ENCODE measurements around the gene PGLYRP2.

The PGLYRP2 gene

DNA sequence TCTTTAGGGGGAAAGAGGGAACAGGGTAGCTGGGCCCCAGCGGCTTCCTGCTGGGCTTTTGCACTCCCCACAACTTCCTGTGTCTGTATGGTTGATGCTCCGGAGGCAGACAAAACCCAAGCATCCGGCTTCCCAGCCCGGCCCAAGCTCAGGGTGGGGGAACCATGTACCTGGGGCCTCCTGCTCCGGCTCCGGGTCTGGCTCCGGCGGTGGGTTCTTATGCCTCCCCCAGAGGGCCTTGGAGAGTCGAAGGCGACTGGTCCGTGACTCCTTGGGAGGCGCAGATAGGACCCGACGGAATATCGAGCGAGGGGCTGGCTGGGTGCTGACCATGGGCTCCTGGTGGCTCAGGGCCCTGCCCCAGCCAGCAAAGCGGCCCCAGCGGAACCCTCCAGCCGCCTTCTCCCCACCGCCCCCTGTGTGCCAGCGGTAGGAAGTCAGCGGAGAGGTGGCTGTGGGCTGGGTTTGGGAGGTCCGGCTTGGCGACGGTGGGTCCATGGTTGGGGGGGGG, 15.4 kb downstream of the PGLYRP2 start:
- TF ChIP-seq POLR2A (IDR thresholded peaks at IDR 0.05; ENCODE audit: low read depth, low read length) (peak; percentile 72; the same call in 1 of the 2 replicates), POLR2AphosphoS5 (IDR thresholded peaks at IDR 0.05; ENCODE audit: low read depth, low read length) (no peak; the same call in 1 of the 2 replicates)
- no peak for FAIRE-seq
- DNase-seq (ENCODE audit: insufficient read length), result peak; percentile 66

DNA sequence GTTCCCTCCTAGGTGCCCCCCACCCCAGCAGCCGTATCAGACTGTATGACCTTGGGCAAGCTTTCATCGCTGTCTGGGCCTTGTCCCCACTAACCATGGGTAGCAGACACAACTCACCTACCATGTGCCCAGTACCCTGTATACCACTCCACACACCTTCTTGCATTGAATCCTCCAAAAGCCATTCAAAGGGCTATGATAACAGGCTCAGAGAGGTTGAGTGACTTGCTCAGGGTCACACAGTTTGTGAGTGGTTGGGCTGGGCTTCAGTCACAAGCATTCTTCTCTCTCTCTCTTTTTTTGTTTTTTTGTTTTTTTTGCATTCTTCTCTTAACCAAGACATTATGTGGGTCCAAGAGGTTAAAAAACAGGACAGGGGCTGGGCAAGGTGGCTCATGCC, 17.6 kb downstream of the PGLYRP2 start:
- FAIRE-seq (no peak), DNase-seq (ENCODE audit: insufficient read length) (no peak)
- TF ChIP-seq POLR2AphosphoS5 (IDR thresholded peaks at IDR 0.05; ENCODE audit: low read depth, low read length) (no peak), POLR2A (IDR thresholded peaks at IDR 0.05; ENCODE audit: low read depth, low read length) (no peak), TAF1 (IDR thresholded peaks at IDR 0.05; ENCODE audit: borderline replicate concordance, low read depth, low read length) (no peak)

DNA sequence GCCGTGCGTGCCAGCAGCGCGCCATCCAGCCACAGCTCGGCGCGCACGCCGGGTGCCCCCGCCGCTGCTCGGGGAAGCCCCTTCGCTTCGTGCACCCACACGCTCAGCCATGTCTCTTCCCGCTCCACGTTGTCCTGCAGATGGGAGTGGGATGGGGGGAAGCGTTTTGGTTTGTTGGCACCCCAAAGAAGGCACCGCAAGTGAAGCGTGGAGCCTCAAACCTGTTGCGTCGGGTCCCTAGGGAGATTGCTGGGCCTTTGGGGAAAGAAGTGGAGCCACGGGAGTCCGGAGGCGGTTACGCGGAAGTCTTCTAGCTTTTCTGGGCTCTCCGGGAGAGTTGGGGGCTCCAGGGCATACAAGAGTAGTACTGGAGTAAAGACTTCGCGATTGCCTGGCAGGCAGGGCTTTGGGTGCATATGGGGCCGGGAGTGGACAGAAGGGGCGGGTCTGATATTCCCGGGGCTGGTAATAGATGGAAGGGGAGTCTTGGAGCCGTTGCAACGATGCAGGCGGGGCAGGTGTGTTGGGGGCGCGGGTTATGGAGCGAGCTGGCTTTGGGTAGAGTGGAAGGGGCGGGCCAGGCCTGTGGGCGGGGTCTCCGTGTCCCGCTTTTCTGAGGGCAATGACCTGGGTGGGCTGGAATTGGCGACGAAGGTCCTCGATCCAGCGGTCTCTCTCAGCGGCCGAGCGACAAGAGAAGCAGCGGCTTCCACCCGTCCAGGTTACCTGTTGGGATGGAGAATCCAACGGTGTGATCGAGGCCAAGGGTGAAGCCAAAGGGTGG, 21.4 kb downstream of the PGLYRP2 start:
- no peak for FAIRE-seq
- TF ChIP-seq TAF1 (IDR thresholded peaks at IDR 0.05; ENCODE audit: borderline replicate concordance, low read depth, low read length) (no peak), POLR2A (IDR thresholded peaks at IDR 0.05; ENCODE audit: low read depth, low read length) (no peak), POLR2AphosphoS5 (IDR thresholded peaks at IDR 0.05; ENCODE audit: low read depth, low read length) (no peak)
- no peak for DNase-seq (ENCODE audit: insufficient read length)

DNA sequence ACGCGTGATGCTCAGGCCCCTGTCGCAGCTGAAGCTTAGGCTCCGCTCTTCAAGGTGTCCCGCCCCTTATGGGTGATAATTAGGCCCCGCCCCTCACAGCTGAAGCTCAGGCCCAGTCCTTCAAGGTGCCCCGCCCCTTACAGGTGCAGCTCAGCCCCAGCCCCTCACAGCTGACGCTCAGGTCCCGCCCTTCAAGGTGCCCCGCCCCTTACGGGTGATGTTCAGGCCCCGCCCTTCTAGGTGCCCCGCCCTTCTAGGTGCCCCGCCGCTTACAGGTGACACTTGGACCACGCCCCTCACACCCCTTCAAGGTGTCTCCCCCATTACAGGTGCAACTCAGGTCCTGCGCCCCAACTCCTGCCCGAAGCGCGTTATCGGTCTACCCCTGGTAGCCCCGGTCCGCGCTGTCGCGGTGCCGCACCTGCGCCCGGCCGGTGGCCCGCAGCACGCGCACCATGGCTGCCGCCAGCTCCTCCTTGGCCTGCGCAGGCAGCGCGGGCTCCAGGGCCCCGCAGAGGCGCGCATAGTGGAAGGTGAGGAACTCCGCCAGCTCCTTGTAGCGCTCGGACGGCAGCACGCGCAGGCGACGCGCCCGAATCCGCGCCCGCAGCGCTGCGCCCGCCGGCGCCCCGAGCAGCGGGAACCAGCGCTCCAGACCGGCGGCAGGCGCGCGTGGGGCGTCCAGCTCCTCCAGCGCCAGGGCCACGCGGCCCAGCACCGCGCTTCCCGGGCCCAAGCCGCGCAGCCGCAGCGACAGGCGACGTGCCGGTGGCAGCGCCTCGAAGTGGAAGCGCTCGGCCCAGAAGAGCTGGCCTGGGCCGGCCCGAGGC, 22.2 kb downstream of the PGLYRP2 start:
- TF ChIP-seq POLR2A (IDR thresholded peaks at IDR 0.05; ENCODE audit: low read depth, low read length), result 0 out of 2 replicates have a peak, but pooled peaks have one; percentile 10
- TF ChIP-seq POLR2AphosphoS5 (IDR thresholded peaks at IDR 0.05; ENCODE audit: low read depth, low read length), result no peak; the same call in 1 of the 2 replicates
- FAIRE-seq (no peak), DNase-seq (ENCODE audit: insufficient read length) (no peak)

DNA sequence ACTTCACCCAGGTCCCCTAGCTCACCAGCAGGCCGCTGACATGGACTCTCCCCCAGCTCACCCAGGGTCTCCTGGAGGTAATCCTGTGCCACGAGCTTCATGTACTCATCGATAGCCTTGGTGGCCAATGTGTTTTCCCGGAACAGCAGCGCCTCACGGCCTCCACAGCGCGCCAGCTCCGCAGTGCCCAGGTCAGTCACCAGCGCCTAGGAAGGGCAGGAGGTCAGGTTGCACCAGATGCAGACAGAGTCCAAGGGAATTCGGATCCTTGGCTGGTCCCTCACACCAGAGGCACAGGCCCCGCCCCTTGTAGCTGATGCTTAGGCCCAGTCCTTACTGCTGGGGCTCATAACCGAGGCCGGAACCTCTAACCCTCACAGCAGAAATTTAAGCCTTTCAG, 22.9 kb downstream of the PGLYRP2 start:
- no peak for TF ChIP-seq TAF1 (IDR thresholded peaks at IDR 0.05; ENCODE audit: borderline replicate concordance, low read depth, low read length)
- TF ChIP-seq POLR2A (IDR thresholded peaks at IDR 0.05; ENCODE audit: low read depth, low read length), result peak; percentile 48; the same call in 1 of the 2 replicates
- FAIRE-seq (no peak), DNase-seq (ENCODE audit: insufficient read length) (no peak)

DNA sequence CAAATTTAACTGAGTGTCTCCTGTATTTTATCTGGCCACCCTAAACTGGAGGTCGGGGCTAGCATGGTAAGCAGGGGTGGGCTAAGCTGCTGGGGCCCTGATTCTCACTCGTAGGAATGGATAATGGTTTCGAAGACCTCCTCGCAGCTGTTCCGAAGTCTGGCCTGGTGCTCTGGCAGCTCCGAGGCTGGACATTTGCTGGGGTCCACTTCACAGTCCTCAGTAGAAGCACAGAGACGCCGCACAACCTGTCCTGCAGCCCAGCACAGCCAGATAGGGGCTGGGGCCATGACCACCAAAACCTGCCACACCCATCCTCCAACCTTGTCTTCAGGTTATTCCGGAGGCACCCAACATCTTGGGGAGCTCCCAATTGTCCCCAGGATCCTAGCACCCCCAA, 23.3 kb downstream of the PGLYRP2 start:
- no peak for FAIRE-seq
- TF ChIP-seq TAF1 (IDR thresholded peaks at IDR 0.05; ENCODE audit: borderline replicate concordance, low read depth, low read length), result no peak
- TF ChIP-seq POLR2A (IDR thresholded peaks at IDR 0.05; ENCODE audit: low read depth, low read length), result no peak; the same call in 1 of the 2 replicates
- no peak for TF ChIP-seq POLR2AphosphoS5 (IDR thresholded peaks at IDR 0.05; ENCODE audit: low read depth, low read length)

DNA sequence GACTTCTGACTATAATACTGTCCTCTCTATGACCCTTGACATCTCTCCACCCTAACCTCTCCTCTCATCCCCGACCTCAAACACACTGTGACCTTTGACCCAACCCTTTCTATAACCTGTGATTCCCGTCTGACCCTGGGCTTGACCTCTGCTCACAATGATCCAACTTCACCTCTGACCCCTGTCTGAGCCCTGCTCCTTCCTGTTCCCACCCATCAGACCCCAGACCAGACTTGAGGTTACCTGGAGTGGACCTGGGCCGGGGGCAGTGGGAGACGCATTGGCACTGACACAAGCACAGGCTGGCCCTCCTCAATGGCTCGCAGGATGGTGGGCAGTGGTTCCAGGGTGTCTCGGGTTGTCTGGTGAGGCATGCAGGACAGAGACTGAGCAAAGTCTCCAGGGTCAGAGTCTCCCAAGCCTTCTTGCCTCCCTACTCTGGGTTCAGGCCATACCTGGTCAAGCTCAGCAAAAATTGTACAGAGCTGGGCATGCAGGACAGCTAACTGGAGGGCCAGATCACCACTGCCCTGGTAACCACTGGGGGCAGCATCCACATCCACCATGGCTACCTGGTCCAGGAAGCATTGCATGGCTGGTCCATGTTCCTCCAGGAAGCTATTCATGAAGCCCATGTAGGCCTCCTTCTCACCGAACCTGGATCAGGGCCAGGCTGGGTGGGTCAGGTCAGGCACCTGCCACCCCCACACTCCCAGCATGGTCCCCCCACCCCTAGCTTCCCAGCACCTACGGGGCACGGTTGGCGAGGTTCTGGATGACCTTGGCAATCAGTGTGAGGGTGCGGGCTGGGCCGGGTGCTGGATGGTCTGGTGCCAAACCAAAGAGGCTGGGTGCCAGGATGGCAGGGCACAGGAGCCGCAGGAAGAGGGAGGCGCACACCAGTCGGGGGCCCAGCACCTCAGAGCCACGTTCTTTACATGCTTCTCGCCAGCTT, 25.1 kb downstream of the PGLYRP2 start:
- FAIRE-seq (no peak), DNase-seq (ENCODE audit: insufficient read length) (no peak)
- no peak for TF ChIP-seq POLR2A (IDR thresholded peaks at IDR 0.05; ENCODE audit: low read depth, low read length)
- TF ChIP-seq POLR2AphosphoS5 (IDR thresholded peaks at IDR 0.05; ENCODE audit: low read depth, low read length), result no peak; the same call in 1 of the 2 replicates
- TF ChIP-seq TAF1 (IDR thresholded peaks at IDR 0.05; ENCODE audit: borderline replicate concordance, low read depth, low read length), result no peak

More for the DNA sequence above, 23.3 kb downstream of the PGLYRP2 start:
- no peak for DNase-seq (ENCODE audit: insufficient read length)

DNA sequence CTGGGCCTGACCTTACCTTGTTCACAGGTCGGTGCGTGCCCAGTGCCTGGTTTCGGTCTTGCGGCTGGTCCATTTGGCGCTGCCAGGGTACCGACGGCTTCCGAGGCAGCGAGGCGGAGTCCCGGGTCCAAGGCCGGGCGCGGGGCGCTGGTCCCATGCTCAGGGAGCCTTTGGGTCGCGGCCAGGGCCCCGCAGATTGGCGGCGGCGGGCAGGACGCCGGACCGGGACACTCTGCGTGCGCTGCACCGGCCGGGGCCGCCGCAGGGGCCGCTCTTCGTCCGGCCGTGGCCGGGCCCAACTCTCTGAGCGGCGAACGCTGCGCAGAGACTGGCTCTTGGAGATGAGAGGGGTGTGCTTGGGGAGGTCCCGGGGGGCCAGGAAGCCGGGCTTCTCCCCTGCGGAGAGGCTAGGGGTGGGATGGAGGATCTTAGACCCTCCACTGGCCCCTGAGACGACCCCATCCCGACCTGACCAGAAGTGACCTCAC, 26.2 kb downstream of the PGLYRP2 start:
- DNase-seq (ENCODE audit: insufficient read length), result no peak
- no peak for FAIRE-seq
- no peak for TF ChIP-seq TAF1 (IDR thresholded peaks at IDR 0.05; ENCODE audit: borderline replicate concordance, low read depth, low read length)
- TF ChIP-seq POLR2A (IDR thresholded peaks at IDR 0.05; ENCODE audit: low read depth, low read length), result no peak
- no peak for TF ChIP-seq POLR2AphosphoS5 (IDR thresholded peaks at IDR 0.05; ENCODE audit: low read depth, low read length)

DNA sequence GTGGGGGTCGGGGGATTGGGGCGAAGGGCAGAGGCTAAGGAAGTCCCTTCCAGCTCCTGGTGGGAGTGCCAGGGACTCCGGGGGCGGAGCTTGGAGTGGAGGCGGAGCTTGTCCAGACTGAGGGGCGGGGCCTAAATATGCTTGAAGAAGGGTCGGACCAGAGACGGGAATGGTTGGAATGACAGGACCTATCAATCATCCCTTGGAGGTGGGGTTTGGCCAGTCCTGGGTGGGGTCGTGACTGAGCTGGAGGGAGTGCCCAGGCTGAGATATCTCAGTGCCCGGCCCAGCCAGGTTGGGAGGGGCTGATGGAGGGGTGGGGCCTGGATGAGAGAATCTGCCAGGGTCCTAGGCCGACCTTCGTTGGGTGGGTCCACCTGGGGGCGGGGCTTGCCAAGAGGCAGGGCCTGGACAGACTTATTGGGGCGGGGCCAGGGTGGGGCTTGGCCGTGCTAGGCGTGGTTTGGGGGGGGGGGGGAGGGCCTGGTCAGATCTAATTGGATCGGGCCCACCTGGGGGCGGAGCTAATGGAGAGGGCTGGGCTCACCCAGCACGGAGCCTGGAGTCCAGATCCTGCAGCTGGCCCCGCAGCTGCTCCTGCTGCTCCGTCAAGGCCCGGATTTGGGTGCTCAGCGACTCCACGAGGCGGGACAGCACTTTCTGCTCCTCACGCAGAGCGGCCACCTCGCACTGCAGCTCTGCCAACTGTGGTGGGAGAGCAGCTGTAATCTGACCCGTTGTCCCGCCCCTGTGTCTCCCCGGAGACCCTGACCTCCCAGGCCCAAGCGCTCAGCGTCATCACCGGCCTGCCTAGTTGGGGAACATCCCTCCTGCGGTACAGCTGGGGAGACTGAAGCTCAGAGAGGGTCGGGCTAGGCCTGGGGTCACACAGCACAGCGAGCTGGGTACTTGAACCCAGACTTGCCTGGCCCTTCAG, 26.9 kb downstream of the PGLYRP2 start:
- DNase-seq (ENCODE audit: insufficient read length) (no peak), FAIRE-seq (no peak)
- TF ChIP-seq TAF1 (IDR thresholded peaks at IDR 0.05; ENCODE audit: borderline replicate concordance, low read depth, low read length) (no peak), POLR2A (IDR thresholded peaks at IDR 0.05; ENCODE audit: low read depth, low read length) (no peak), POLR2AphosphoS5 (IDR thresholded peaks at IDR 0.05; ENCODE audit: low read depth, low read length) (no peak)

DNA sequence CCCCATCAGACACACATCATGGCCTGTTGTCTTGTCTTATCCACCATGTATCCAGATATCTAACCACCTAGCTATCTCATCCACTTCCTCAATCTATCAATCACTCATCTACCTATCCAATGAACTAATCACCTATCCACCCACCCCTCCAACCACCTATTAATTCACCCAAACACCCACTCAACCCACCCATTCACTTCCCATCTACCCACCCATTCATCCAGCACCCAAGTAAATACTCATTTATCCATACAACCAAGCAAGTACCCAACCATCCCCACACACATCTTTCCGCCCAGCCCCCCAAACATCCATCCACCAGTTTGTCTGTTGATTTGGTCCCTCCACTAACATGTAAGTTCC, 28.8 kb downstream of the PGLYRP2 start:
- TF ChIP-seq TAF1 (IDR thresholded peaks at IDR 0.05; ENCODE audit: borderline replicate concordance, low read depth, low read length), result no peak
- TF ChIP-seq POLR2AphosphoS5 (IDR thresholded peaks at IDR 0.05; ENCODE audit: low read depth, low read length), result no peak
- TF ChIP-seq POLR2A (IDR thresholded peaks at IDR 0.05; ENCODE audit: low read depth, low read length), result no peak
- no peak for DNase-seq (ENCODE audit: insufficient read length)
- FAIRE-seq, result no peak
